Measurements from ENCODE around the gene ELMO3. TPM values are rescaled to one million over a fixed set of nuclear protein-coding genes. Genes with fewer than 3 reads are reported as not detected.

The ELMO3 gene
- total and polyA plus RNA-seq, 4 donors: 1.7 to 3.8 (median 3.1) TPM

DNA sequence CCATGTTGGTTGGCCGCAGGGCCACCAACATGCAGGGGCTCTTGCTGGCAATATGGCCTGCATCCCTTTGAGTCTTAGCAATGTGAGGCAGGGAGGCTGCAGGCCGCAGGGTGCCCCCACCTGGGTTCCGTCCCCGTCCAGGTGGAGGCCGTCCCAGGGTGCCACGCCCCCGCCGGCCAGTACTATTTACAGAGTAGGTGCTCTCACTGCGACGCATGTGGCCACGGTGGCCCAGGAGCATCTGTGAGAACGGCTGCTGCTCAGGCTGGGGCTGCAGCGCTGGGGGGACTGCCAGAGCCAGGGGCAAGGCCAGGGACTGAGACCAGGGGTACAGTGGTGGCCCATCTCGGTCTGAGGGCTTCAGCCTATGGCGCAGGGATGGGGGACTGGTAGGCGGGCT is 18.8 kb upstream of the ELMO3 start:
- 94% methylated on average over 16 of the region's 16 CpGs for WGBS
- Histone ChIP-seq H3K27me3 (ENCODE audit: control insufficient read depth in 4 of 4, insufficient read depth in 4 of 4, low read length in 3 of 4) (no peaks in the 10 kb centered on the region), H3K9me3 (ENCODE audit: control insufficient read depth in 4 of 4, low read length in 3 of 4) (no peaks in the 10 kb centered on the region), H3K9ac (ENCODE audit: low read depth in 1 of 2, low read length in 2 of 2) (no peak overlapping the region), H3K27ac (ENCODE audit: low read depth in 1 of 2, low read length in 2 of 2) (no peak overlapping the region), H3K36me3 (ENCODE audit: control insufficient read depth in 4 of 4, insufficient read depth in 3 of 4, low read depth in 1 of 4, low read length in 3 of 4) (no peaks in the 10 kb centered on the region), H3K4me1 (ENCODE audit: control insufficient read depth in 4 of 4, insufficient read depth in 4 of 4, low read length in 3 of 4) (peaks cover 11 to 34% (median 18%) of the 10 kb centered on the region in 4 donors), H3K4me3 (ENCODE audit: low read depth in 1 of 3, low read length in 3 of 3) (no peak overlapping the region)
- TF ChIP-seq ZBTB33 (IDR thresholded peaks at IDR 0.05): no peak
- TF ChIP-seq TAF1 (conservative IDR thresholded peaks at IDR 0.05): no peak
- TF ChIP-seq SP1 (IDR thresholded peaks at IDR 0.05): no peak
- TF ChIP-seq FOXA2 (IDR thresholded peaks at IDR 0.05): no peak
- no peak for TF ChIP-seq HNF4A (conservative IDR thresholded peaks at IDR 0.05)
- no peak for TF ChIP-seq NR2F2 (IDR thresholded peaks at IDR 0.05)
- TF ChIP-seq, protein P1, sequence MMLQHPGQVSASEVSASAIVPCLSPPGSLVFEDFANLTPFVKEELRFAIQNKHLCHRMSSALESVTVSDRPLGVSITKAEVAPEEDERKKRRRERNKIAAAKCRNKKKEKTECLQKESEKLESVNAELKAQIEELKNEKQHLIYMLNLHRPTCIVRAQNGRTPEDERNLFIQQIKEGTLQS (IDR thresholded peaks at IDR 0.05): no peak
- no peak for TF ChIP-seq RAD21 (IDR thresholded peaks at IDR 0.05)
- TF ChIP-seq, protein P2, sequence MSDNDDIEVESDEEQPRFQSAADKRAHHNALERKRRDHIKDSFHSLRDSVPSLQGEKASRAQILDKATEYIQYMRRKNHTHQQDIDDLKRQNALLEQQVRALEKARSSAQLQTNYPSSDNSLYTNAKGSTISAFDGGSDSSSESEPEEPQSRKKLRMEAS (IDR thresholded peaks at IDR 0.05): no peak
- no peak for DNase-seq (ENCODE audit: low spot score)

- no peak overlapping the region for H3K4me3 ChIP-seq (ENCODE audit: low read depth in 1 of 3, low read length in 3 of 3)
- H3K36me3 ChIP-seq (ENCODE audit: control insufficient read depth in 4 of 4, insufficient read depth in 3 of 4, low read depth in 1 of 4, low read length in 3 of 4): no peaks in the 10 kb centered on the region
- peaks cover 13 to 41% (median 25%) of the 10 kb centered on the region in 4 donors for H3K4me1 ChIP-seq (ENCODE audit: control insufficient read depth in 4 of 4, insufficient read depth in 4 of 4, low read length in 3 of 4)
- H3K9ac ChIP-seq (ENCODE audit: low read depth in 1 of 2, low read length in 2 of 2): no peak overlapping the region
- TF ChIP-seq ZBTB33 (IDR thresholded peaks at IDR 0.05) (no peak), TAF1 (conservative IDR thresholded peaks at IDR 0.05) (no peak), SP1 (IDR thresholded peaks at IDR 0.05) (no peak), FOXA1 (IDR thresholded peaks at IDR 0.05) (no peak), EGR1 (IDR thresholded peaks at IDR 0.05; ENCODE audit: low read depth in 2 of 2) (no peak), YY1 (IDR thresholded peaks at IDR 0.05) (no peak), HNF4A (conservative IDR thresholded peaks at IDR 0.05) (no peak), REST (IDR thresholded peaks at IDR 0.05) (no peak)
- WGBS: 67% methylated on average over 2 of the region's 2 CpGs
- no peak for DNase-seq (ENCODE audit: low spot score)
- H3K9me3 ChIP-seq (ENCODE audit: control insufficient read depth in 4 of 4, low read length in 3 of 4): no peaks in the 10 kb centered on the region
- H3K27me3 ChIP-seq (ENCODE audit: control insufficient read depth in 4 of 4, insufficient read depth in 4 of 4, low read length in 3 of 4): no peaks in the 10 kb centered on the region
- no peak overlapping the region for H3K27ac ChIP-seq (ENCODE audit: low read depth in 1 of 2, low read length in 2 of 2)
Measured at GRCh38 chr16:67181346-67181745, 17.6 kb upstream of the ELMO3 start.
